ENCODE measurements around the gene UIMC1.
A peak's percentile ranks its signal among the peaks of the same experiment; 100 is the strongest.
"Not testable (repeated sequence)": the region's sequence is repeated elsewhere in the genome, so short reads cannot be mapped to it uniquely, and the experiment has no call there.

UIMC1 gene

DNA sequence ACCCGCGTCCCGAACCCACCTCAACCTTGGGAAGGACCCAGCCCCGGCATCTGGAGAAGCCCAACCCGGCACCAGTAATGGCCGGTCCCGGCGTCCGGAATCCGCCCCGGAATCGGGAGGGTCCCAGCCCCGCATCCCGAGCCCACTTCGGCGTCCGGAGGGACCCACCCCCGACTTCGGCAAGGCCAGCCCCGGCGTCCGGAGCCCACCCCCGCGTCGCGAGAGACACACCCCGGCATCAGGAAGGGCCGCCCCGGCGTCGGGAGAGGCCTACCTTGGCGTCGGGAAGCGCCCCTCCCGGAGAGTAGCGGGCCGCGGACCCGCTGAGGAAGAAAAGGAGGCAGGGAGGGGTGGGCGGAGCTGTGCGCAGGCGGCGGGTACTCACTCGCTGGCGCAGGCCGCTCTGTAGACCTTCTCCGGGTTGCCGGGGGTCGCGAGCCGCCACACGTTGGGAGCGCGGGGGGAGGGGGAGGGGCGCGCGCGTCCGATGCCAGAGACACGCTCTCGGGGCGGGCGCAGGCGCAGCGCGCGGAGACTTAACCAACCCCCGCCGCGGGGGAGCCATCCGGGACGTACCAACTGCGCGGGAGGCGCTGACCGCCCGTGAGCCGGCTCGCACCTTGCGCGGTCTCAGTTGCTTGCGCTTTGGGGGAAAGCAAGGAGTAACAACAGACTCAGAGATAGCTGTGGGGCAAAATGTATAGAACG lies at the start of gene UIMC1:
Gene UIMC1 (minus strand): TSS at position 515 of the 708 bp plus-strand sequence. CDS start 24,164 bp downstream, outside the sequence.
- peak; percentile 71 for DNase-seq

GRCh38 chr5:177049285-177049684 lies 42.7 kb upstream of the UIMC1 start:
- no peak for DNase-seq

GRCh38 chr5:177048531-177048930 lies 42.0 kb upstream of the UIMC1 start:
- not testable (repeated sequence) for DNase-seq

DNA sequence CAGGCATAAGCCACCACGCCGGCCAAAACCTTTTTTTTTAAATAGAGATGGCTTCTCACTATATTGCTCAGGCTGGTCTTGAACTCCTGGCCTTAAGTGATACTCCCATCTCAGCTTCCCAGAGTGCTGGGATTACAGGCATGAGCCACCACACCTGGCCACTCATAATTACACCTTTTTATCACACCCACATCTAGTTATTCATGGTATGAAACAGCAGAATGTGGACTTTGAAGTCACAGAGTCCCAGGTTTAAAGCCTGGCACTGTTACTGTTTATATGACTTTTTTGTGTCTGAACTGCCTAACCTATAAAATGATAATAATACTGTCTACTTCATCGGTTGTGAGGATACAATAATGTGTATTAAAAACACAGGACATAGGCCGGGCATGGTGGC lies 39.1 kb upstream of the UIMC1 start:
- DNase-seq: no peak

DNA sequence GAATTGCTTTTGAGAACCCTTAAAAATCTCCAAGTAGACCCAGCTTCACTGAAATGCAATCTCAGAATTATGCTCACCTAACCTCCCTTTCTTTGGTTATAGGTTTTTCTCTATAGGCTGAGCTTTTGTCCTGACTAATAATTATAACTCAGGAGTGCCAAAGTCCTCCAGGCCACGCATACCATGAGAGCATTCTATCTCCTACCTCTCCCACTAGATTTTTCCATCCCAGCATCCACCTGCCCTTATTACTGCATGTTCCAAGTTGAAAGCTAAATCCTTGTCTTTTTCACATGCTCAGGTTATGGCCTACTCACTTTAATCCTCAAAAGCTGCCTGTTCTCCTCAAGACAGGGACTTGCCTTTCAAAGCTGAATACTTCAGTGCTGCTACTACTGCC lies 38.1 kb upstream of the UIMC1 start:
- DNase-seq: no peak

GRCh38 chr5:177043958-177044357 lies 37.4 kb upstream of the UIMC1 start:
- no peak for DNase-seq

DNA sequence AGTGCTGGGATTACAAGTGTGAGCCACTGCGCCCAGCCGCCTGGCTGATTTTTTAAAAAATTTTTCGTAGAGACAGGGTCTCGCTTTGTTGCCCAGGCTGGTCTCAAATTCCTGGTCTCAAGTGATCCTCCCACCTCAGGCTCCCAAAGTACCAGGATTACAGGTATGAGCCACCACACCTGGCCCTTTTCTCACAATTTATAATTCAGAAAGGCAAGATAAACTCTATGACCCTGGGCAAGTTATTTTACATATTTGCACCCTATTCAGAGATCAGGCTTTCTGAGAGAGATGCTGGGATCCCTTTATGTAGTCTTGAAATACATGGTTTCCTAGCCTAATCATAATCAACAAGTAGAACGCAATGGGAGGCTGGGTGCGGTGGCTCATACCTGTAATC lies 36.5 kb upstream of the UIMC1 start:
- DNase-seq: no peak

DNA sequence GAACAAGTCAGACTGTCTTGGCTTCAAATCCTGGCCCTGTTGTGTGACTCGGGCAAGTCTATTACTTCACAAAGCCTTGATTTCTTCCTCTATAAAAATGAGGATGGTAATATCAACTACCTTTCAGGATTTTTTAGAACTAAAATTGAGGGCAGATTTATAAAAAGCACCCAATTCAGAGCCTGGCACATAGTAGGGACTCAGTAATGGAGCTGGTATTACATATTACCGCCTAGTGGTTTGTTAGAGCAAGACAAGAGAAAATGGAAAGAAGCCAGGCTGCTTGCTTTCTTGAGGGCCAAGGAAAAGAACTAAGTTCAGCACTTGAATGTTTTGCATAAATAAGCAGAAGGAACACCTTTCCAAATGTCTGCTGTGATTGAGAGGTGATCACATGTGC lies 35.4 kb upstream of the UIMC1 start:
- no peak for DNase-seq

DNA sequence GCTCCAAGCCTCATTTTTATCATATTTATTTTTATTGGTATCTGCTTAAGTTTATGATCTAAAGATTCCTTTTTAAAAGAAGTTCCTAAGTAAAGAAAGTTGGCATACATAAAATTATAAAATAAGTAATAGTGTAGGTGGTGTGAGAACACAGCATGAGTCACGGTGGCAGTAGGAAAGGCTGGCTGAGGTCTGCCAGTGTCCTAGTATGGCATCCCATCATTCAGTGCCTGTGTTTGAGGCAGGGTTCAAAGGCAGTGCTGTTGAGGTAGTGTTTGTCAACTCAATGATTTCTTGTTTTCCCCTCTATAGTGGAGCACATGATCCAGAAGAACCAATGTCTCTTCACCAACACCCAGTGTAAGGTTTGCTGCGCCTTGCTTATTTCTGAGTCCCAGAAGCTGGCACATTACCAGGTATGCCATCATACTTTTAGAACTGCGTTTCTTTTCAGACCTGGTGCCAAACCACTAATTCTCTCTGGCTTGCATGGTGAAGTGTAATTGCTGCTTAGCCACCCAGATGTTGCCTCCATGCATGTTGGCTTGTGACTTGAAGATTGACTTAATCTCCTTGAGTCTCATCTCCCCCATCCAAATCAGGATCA lies 34.3 kb upstream of the UIMC1 start:
- no peak for DNase-seq

DNA sequence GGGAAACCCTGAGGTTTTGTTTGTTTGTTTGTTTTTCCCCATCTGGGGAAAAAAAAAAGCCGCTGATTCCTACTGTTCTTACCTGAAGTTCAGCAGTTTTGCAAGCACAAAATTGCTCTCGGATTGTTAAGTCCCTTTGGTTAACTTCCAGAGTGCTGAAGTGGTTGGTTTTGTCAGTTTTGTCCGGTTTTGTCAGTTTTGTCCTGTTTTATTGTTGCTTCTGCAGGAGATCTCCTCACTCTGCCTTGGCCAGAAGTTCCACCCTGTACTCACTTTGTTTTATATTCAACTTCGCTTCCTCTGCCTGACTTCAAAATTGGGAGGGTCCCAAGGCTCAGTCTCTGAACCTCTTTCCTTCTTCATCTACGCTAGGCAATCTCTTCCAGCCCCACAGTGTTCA lies 30.3 kb upstream of the UIMC1 start:
- DNase-seq: no peak

DNA sequence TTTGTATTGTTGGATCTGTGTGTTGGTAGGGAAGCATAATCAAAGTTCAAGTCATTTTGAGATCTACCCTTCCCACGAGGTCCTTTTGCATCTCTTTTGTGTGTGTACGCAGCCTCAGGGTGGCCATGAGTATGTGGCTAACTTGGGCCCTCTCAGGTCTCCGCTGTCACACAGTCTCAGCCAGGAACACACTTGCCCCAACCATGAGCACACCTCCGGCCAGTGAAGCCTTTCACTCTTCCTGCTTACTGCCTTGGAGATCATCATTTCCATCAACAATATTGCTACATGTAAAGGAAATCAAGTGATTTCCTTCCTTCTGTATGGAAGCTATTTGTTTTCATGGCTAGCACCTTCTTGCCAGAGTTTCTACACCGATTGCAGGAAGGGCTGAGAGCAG lies 29.9 kb upstream of the UIMC1 start:
- no peak for DNase-seq

GRCh38 chr5:177035976-177036375 lies 29.4 kb upstream of the UIMC1 start:
- DNase-seq: no peak

DNA sequence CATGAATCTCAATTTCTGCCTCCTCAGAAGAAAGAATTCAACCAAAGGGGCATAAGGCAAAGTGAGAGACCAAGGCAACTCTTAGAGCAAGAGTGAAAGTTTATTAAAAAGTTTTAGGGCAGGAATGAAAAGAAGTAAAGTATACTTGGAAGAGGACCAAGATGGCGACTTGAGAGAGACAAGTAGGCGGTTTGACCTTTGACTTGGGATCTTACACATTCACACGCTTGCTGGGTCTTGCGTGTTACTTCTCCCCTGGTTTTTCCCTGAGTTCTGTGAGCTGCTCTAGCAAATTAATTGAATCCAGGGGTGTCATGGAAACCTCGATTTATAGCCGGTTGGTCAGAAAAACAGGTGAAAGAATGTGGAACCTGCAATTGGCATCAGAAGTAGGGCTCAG lies 22.9 kb upstream of the UIMC1 start:
- no peak for DNase-seq

GRCh38 chr5:177027665-177028064 lies 21.1 kb upstream of the UIMC1 start:
- DNase-seq: no peak

GRCh38 chr5:177025101-177025601 lies 18.6 kb upstream of the UIMC1 start:
- no peak for DNase-seq

DNA sequence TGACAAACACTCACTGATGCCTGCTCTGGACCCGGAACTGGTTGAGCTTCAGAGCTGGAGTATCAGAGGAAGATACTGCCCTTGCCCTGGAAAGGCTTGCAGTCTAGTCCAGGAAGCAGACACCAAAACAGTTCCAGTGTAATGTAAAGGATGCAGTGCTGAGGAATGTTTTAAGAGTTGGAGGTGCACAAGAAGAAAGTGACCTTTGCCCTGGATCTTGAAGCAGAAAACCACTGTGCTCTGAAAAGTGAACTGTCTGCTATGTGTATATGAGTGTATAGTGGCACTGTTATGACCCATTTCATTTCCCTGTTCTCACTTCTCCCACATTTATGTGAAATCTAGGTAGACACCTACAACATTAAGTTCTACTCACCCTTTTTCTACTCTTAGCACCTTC lies 18.0 kb upstream of the UIMC1 start:
- no peak for DNase-seq

DNA sequence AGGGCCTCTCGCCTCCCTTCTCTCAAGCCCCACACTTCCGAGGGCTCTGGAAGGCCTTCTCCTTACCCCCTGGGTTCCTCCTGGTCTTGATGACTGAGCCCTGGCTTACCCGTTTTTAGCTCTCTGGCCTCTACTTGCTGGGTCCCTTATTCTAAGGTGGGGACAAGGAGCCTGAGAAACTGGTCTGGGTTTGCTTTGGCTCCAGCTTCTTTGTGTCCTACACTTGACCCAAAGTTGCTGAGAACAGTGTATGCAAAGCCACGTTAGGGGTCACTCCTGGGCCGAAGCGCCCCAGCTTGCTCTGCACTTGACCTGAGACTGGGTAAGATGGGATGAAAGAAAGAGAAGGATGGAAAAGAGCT lies 16.7 kb upstream of the UIMC1 start:
- DNase-seq: no peak

GRCh38 chr5:177022386-177023302 lies 16.1 kb upstream of the UIMC1 start, which contains the start of gene ZNF346:
Gene ZNF346, plus strand, starts transcription at chr5:177022696. Its CDS starts 43 bp downstream, at chr5:177022739.
- DNase-seq: peak; percentile 73

DNA sequence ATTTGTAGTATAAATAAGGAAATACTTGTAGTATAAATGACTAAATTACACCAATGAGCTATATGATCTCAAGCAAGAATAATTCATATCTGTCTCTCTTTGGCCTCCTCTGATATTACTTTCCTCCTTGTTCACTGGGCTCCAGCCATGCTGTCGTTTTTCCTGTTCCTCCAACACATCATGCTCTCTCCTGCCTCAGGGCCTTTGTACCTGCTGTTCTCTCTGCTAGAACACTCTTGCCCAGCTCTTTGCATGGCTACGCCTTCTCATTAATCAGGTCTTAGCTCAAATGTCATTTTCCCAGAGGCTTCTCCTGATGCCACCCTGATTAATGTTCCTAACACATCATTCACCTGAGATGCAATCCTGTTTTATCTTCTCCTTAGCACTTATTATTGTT lies 13.5 kb upstream of the UIMC1 start:
- DNase-seq: no peak

GRCh38 chr5:177018341-177018740 lies 11.8 kb upstream of the UIMC1 start:
- DNase-seq: no peak

- no peak for DNase-seq
Observed at GRCh38 chr5:177015156-177015555, 8.6 kb upstream of the UIMC1 start.

- no peak for DNase-seq
Observed at GRCh38 chr5:177010153-177010552, 3.6 kb upstream of the UIMC1 start.

DNA sequence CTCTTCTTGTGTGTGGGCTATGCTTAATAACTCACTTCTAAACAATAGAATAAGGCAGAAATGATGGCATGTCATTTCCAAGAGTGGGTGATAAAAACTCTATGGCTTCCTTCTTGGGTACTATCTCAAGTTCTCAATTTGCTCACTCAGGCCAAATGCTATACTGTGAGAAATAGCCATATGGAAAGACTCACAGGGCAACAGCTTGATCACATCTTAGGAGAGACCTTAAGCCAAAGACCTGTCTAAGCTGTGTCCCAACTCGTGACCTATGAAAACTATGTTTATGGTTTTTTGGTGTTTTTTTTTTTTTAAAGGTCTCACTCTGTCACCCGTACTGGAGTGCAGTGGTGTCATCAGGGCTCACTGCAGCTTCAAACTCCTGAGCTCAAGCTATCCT lies 2.1 kb upstream of the UIMC1 start:
- DNase-seq: no peak
